Measurements from ENCODE around the gene CYP2A6.
"Not testable (repeated sequence)": the region's sequence is repeated elsewhere in the genome, so short reads cannot be mapped to it uniquely, and the experiment has no call there.

Gene CYP2A6

GRCh38 chr19:40819479-40820234 is 30.6 kb downstream of the CYP2A6 start:
- peak in 3 of 4 experiments; percentile 44 to 53 (median 45) for DNase-seq (ENCODE audit: low read depth in 4 of 4, low spot score in 1 of 4)

GRCh38 chr19:40818480-40819399 is 31.5 kb downstream of the CYP2A6 start:
- DNase-seq (ENCODE audit: low read depth in 4 of 4, low spot score in 1 of 4), result peak in 3 of 4 experiments; percentile 56 to 70 (median 68)

- DNase-seq (ENCODE audit: low read depth in 4 of 4, low spot score in 1 of 4), result no peak
These were observed 35.0 kb downstream of the CYP2A6 start for GRCh38 chr19:40815223-40815622.

- no peak for DNase-seq (ENCODE audit: low read depth in 4 of 4, low spot score in 1 of 4)
These were observed 37.1 kb downstream of the CYP2A6 start for GRCh38 chr19:40813182-40813581.

GRCh38 chr19:40812571-40812970 is 37.7 kb downstream of the CYP2A6 start:
- DNase-seq (ENCODE audit: low read depth in 4 of 4, low spot score in 1 of 4), result not testable (repeated sequence)

- no peak for DNase-seq (ENCODE audit: low read depth in 4 of 4, low spot score in 1 of 4)
These were observed 38.5 kb downstream of the CYP2A6 start for GRCh38 chr19:40811478-40812341.

- DNase-seq (ENCODE audit: low read depth in 4 of 4, low spot score in 1 of 4), result peak in 1 of 4 experiments; percentile 32
These were observed 39.4 kb downstream of the CYP2A6 start for GRCh38 chr19:40810649-40811408.

GRCh38 chr19:40810160-40810559 is 40.1 kb downstream of the CYP2A6 start:
- DNase-seq (ENCODE audit: low read depth in 4 of 4, low spot score in 1 of 4), result no peak

GRCh38 chr19:40809358-40810086 is 40.7 kb downstream of the CYP2A6 start:
- DNase-seq (ENCODE audit: low read depth in 4 of 4, low spot score in 1 of 4), result no peak

- no peak for DNase-seq (ENCODE audit: low read depth in 4 of 4, low spot score in 1 of 4)
These were observed 41.8 kb downstream of the CYP2A6 start for GRCh38 chr19:40808497-40808896.

GRCh38 chr19:40808021-40808325 is 42.3 kb downstream of the CYP2A6 start:
- no peak for DNase-seq (ENCODE audit: low read depth in 4 of 4, low spot score in 1 of 4)

GRCh38 chr19:40807147-40808020 is 42.9 kb downstream of the CYP2A6 start:
- DNase-seq (ENCODE audit: low read depth in 4 of 4, low spot score in 1 of 4), result no peak

GRCh38 chr19:40806423-40807146 is 43.7 kb downstream of the CYP2A6 start:
- DNase-seq (ENCODE audit: low read depth in 4 of 4, low spot score in 1 of 4), result peak in 3 of 4 experiments; percentile 56 to 77 (median 63)

GRCh38 chr19:40805258-40805868 is 44.9 kb downstream of the CYP2A6 start:
- no peak for DNase-seq (ENCODE audit: low read depth in 4 of 4, low spot score in 1 of 4)

GRCh38 chr19:40804783-40805242 is 45.4 kb downstream of the CYP2A6 start:
- DNase-seq (ENCODE audit: low read depth in 4 of 4, low spot score in 1 of 4), result no peak

- DNase-seq (ENCODE audit: low read depth in 4 of 4, low spot score in 1 of 4), result peak in 1 of 4 experiments; percentile 44
These were observed 46.1 kb downstream of the CYP2A6 start for GRCh38 chr19:40803857-40804782.

Data from stimulated activated CD4-positive, alpha-beta T cell treated with anti-CD3 and anti-CD28 coated beads, Interleukin-1b, Interleukin-23, amount 100 ng/mL, for 24 hours (primary cell).